ENCODE measurements around the gene DCUN1D2.
"Not testable (repeated sequence)": the region's sequence is repeated elsewhere in the genome, so short reads cannot be mapped to it uniquely, and the experiment has no call there.

Gene DCUN1D2

GRCh38 chr13:113528813-113529180, 38.3 kb upstream of the DCUN1D2 start:
- H3K4me1 ChIP-seq (ENCODE audit: insufficient read depth, low read length), result no peaks in the 10 kb centered on the region
- no peaks in the 10 kb centered on the region; the same call in none of the 2 replicates for H3K36me3 ChIP-seq (ENCODE audit: insufficient read depth, low read length)
- H3K9me3 ChIP-seq (ENCODE audit: control insufficient read depth, insufficient read depth, low read length), result no peaks in the 10 kb centered on the region
- H3K9ac ChIP-seq (ENCODE audit: low read depth, low read length), result no peak overlapping the region

- Histone ChIP-seq H3K4me1 (ENCODE audit: insufficient read depth, low read length) (no peaks in the 10 kb centered on the region), H3K9me3 (ENCODE audit: control insufficient read depth, insufficient read depth, low read length) (no peaks in the 10 kb centered on the region), H3K36me3 (ENCODE audit: insufficient read depth, low read length) (no peaks in the 10 kb centered on the region; the same call in none of the 2 replicates), H3K9ac (ENCODE audit: low read depth, low read length) (no peak overlapping the region)
Measured at GRCh38 chr13:113528101-113528812, 37.7 kb upstream of the DCUN1D2 start.

GRCh38 chr13:113527272-113527958, 36.9 kb upstream of the DCUN1D2 start:
- Histone ChIP-seq H3K36me3 (ENCODE audit: insufficient read depth, low read length) (no peaks in the 10 kb centered on the region; the same call in none of the 2 replicates), H3K4me1 (ENCODE audit: insufficient read depth, low read length) (no peaks in the 10 kb centered on the region), H3K9ac (ENCODE audit: low read depth, low read length) (no peak overlapping the region), H3K9me3 (ENCODE audit: control insufficient read depth, insufficient read depth, low read length) (no peaks in the 10 kb centered on the region)

- Histone ChIP-seq H3K9me3 (ENCODE audit: control insufficient read depth, insufficient read depth, low read length) (no peaks in the 10 kb centered on the region), H3K36me3 (ENCODE audit: insufficient read depth, low read length) (peaks cover 4% of the 10 kb centered on the region), H3K9ac (ENCODE audit: low read depth, low read length) (no peak overlapping the region), H3K4me1 (ENCODE audit: insufficient read depth, low read length) (no peaks in the 10 kb centered on the region)
Measured at GRCh38 chr13:113526466-113527220, 36.1 kb upstream of the DCUN1D2 start.

- H3K4me1 ChIP-seq (ENCODE audit: insufficient read depth, low read length); H3K9me3 ChIP-seq (ENCODE audit: control insufficient read depth, insufficient read depth, low read length); H3K36me3 ChIP-seq (ENCODE audit: insufficient read depth, low read length); H3K9ac ChIP-seq (ENCODE audit: low read depth, low read length): not testable (repeated sequence)
Measured at GRCh38 chr13:113522438-113522837, 31.9 kb upstream of the DCUN1D2 start.

- H3K9ac ChIP-seq (ENCODE audit: low read depth, low read length), result no peak overlapping the region
- H3K9me3 ChIP-seq (ENCODE audit: control insufficient read depth, insufficient read depth, low read length), result no peaks in the 10 kb centered on the region
- peaks cover 4% of the 10 kb centered on the region; the same call in 1 of the 2 replicates for H3K36me3 ChIP-seq (ENCODE audit: insufficient read depth, low read length)
- H3K4me1 ChIP-seq (ENCODE audit: insufficient read depth, low read length), result no peaks in the 10 kb centered on the region
Measured at GRCh38 chr13:113520571-113520970, 30.1 kb upstream of the DCUN1D2 start.

- Histone ChIP-seq H3K36me3 (ENCODE audit: insufficient read depth, low read length) (peaks cover 4% of the 10 kb centered on the region; the same call in 1 of the 2 replicates), H3K9me3 (ENCODE audit: control insufficient read depth, insufficient read depth, low read length) (no peaks in the 10 kb centered on the region), H3K9ac (ENCODE audit: low read depth, low read length) (no peak overlapping the region), H3K4me1 (ENCODE audit: insufficient read depth, low read length) (no peaks in the 10 kb centered on the region)
Measured at GRCh38 chr13:113519556-113519955, 29.0 kb upstream of the DCUN1D2 start.

GRCh38 chr13:113518076-113518803, 27.7 kb upstream of the DCUN1D2 start:
- Histone ChIP-seq H3K4me1 (ENCODE audit: insufficient read depth, low read length) (no peaks in the 10 kb centered on the region), H3K36me3 (ENCODE audit: insufficient read depth, low read length) (peaks cover 4% of the 10 kb centered on the region; the same call in 1 of the 2 replicates), H3K9ac (ENCODE audit: low read depth, low read length) (no peak overlapping the region), H3K9me3 (ENCODE audit: control insufficient read depth, insufficient read depth, low read length) (no peaks in the 10 kb centered on the region)

GRCh38 chr13:113514847-113515246, 24.3 kb upstream of the DCUN1D2 start:
- no peaks in the 10 kb centered on the region for H3K4me1 ChIP-seq (ENCODE audit: insufficient read depth, low read length)
- H3K9me3 ChIP-seq (ENCODE audit: control insufficient read depth, insufficient read depth, low read length), result no peaks in the 10 kb centered on the region
- no peak overlapping the region for H3K9ac ChIP-seq (ENCODE audit: low read depth, low read length)
- peaks cover 10% of the 10 kb centered on the region for H3K36me3 ChIP-seq (ENCODE audit: insufficient read depth, low read length)

- Histone ChIP-seq H3K9ac (ENCODE audit: low read depth, low read length) (no peak overlapping the region), H3K4me1 (ENCODE audit: insufficient read depth, low read length) (no peaks in the 10 kb centered on the region), H3K36me3 (ENCODE audit: insufficient read depth, low read length) (peaks cover 10% of the 10 kb centered on the region), H3K9me3 (ENCODE audit: control insufficient read depth, insufficient read depth, low read length) (no peaks in the 10 kb centered on the region)
Measured at GRCh38 chr13:113513761-113514160, 23.2 kb upstream of the DCUN1D2 start.

GRCh38 chr13:113511361-113511760, 20.9 kb upstream of the DCUN1D2 start:
- Histone ChIP-seq H3K36me3 (ENCODE audit: insufficient read depth, low read length) (peaks cover 10% of the 10 kb centered on the region), H3K9me3 (ENCODE audit: control insufficient read depth, insufficient read depth, low read length) (no peaks in the 10 kb centered on the region), H3K9ac (ENCODE audit: low read depth, low read length) (no peak overlapping the region), H3K4me1 (ENCODE audit: insufficient read depth, low read length) (no peaks in the 10 kb centered on the region)

- Histone ChIP-seq H3K36me3 (ENCODE audit: insufficient read depth, low read length) (peaks cover 10% of the 10 kb centered on the region), H3K9me3 (ENCODE audit: control insufficient read depth, insufficient read depth, low read length) (no peaks in the 10 kb centered on the region), H3K4me1 (ENCODE audit: insufficient read depth, low read length) (no peaks in the 10 kb centered on the region), H3K9ac (ENCODE audit: low read depth, low read length) (no peak overlapping the region)
Measured at GRCh38 chr13:113510871-113511270, 20.4 kb upstream of the DCUN1D2 start.

GRCh38 chr13:113509989-113510388, 19.5 kb upstream of the DCUN1D2 start:
- H3K36me3 ChIP-seq (ENCODE audit: insufficient read depth, low read length), result peaks cover 10% of the 10 kb centered on the region
- H3K9me3 ChIP-seq (ENCODE audit: control insufficient read depth, insufficient read depth, low read length), result no peaks in the 10 kb centered on the region
- H3K9ac ChIP-seq (ENCODE audit: low read depth, low read length), result no peak overlapping the region
- no peaks in the 10 kb centered on the region for H3K4me1 ChIP-seq (ENCODE audit: insufficient read depth, low read length)
